Activated B cell treated with CpG ODN at 0.5 μM for 24 hours (primary cell): Measurements from ENCODE around the gene ECSIT. TPM values are rescaled to one million over a fixed set of nuclear protein-coding genes. Genes with fewer than 3 reads are reported as not detected.

Experiments used
- ATAC-seq: fragments of 200-7000 bp; cut with Tn5 transposase; one replicate; pipeline ENCODE4 v1.10.0; 2021; ENCODE audit warnings: low read depth, mild to moderate bottlenecking, moderate library complexity
- CTCF ChIA-PET: fragments of 350-600 bp; sonication (Branson Sonifier 250); formaldehyde crosslinking; loops from one replicate; lab custom pipeline; 2021; ENCODE audit warnings: antibody characterized with exemption; lab: Charles Lee
- POLR2A ChIA-PET: fragments of 350-600 bp; sonication (Branson Sonifier 250); formaldehyde crosslinking; loops from one replicate; lab custom pipeline; 2021; ENCODE audit warnings: antibody characterized with exemption; lab: Charles Lee
- DNase-seq: peaks from one replicate; pipeline ENCODE4 v3.0.0; 2022
- H3K27ac Mint-ChIP-seq: one replicate; pipeline ENCODE4 v1.8.0; 2020; ENCODE audit warnings: mixed read lengths
- H3K27me3 Mint-ChIP-seq: one replicate; pipeline ENCODE4 v1.8.0; 2021; ENCODE audit warnings: mixed read lengths
- H3K36me3 Mint-ChIP-seq: one replicate; pipeline ENCODE4 v1.8.0; 2021; ENCODE audit warnings: low read depth, mixed read lengths
- H3K4me1 Mint-ChIP-seq: one replicate; pipeline ENCODE4 v1.8.0; 2021; ENCODE audit warnings: mixed read lengths
- H3K4me3 Mint-ChIP-seq: one replicate; pipeline ENCODE4 v1.8.0; 2020; ENCODE audit warnings: mild to moderate bottlenecking, mixed read lengths
- H3K9me3 Mint-ChIP-seq: one replicate; pipeline ENCODE4 v1.8.0; 2020; ENCODE audit warnings: mixed read lengths
- intact Hi-C: fragments of 100-400 bp; cut with micrococcal nuclease; formaldehyde crosslinking; loops from one replicate; pipeline ENCODE4 v1.15.1; 2024
- total RNA-seq: library from RNA; stranded (reverse); gene quantifications from 2 replicates; pipeline ENCODE4 v1.2.3, GENCODE V29; 2022
- TF ChIP-seq, protein P1 (sequence below): fragments of 200-600 bp; IDR thresholded peaks from one replicate; pipeline ENCODE4 v1.8.0; 2022; ENCODE audit warnings: antibody characterized with exemption, mild to moderate bottlenecking

Gene ECSIT
- total RNA-seq, 1 donor from 2014 or later = 54.2 TPM

DNA sequence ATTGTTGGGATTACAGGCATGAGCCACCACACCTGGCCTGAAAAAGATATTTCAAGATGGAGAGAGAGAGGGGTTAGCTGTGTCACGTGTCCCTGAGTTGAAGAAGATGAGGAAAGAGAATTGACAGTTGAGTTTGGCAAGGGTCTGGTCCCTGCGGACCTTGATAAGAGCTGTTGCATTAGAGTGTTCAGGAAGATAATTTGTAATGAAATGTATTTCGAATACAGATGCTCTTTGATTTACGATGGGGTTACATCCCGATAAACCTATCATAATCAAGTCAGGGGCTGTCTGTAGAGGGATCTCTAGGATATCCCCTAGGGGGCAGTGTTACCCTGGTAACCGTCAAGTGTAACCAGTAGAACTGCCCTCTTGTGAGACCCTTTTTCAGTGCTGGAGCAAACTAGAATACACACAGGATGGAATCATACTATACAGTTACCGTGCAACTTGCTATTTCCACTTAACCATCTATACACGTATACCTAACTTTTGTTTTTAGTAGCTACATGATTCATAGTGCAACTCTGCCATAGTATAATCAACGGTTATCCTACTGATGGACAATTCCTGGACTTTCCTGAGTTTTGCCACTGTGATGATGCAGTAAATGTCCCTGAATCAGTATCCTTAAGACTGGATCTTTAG lies 31.6 kb upstream of the ECSIT start:
- CTCF ChIA-PET = interaction anchor here (0.8 to 4.1 kb wide), 10 partner anchors 14 to 180 kb away, joined by 3 to 70 read pairs (median 3); no protein-coding TSS in a partner anchor
- Mint-ChIP-seq H3K36me3 (peaks cover 15% of the 10 kb centered on the region), H3K27ac (peak overlapping the region; percentile 84), H3K4me1 (peaks cover 78% of the 10 kb centered on the region), H3K4me3 (peak overlapping the region; percentile 78), H3K27me3 (no peaks in the 10 kb centered on the region), H3K9me3 (no peaks in the 10 kb centered on the region)
- TF ChIP-seq, protein P1, sequence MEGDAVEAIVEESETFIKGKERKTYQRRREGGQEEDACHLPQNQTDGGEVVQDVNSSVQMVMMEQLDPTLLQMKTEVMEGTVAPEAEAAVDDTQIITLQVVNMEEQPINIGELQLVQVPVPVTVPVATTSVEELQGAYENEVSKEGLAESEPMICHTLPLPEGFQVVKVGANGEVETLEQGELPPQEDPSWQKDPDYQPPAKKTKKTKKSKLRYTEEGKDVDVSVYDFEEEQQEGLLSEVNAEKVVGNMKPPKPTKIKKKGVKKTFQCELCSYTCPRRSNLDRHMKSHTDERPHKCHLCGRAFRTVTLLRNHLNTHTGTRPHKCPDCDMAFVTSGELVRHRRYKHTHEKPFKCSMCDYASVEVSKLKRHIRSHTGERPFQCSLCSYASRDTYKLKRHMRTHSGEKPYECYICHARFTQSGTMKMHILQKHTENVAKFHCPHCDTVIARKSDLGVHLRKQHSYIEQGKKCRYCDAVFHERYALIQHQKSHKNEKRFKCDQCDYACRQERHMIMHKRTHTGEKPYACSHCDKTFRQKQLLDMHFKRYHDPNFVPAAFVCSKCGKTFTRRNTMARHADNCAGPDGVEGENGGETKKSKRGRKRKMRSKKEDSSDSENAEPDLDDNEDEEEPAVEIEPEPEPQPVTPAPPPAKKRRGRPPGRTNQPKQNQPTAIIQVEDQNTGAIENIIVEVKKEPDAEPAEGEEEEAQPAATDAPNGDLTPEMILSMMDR = no peak
- POLR2A ChIA-PET = interaction anchor here (0.5 to 4.1 kb wide), 9 partner anchors 8 to 822 kb away, joined by 3 to 81 read pairs (median 5); partner anchors contain the start of genes ACP5, ECSIT, SWSAP1 and ZNF627
- no peak for DNase-seq
- peak; percentile 47 for ATAC-seq
- intact Hi-C loops = loop anchor here (1.0 kb wide), 5 partner anchors 8 to 254 kb away; partner anchors contain the start of genes ECSIT and ZNF440

DNA sequence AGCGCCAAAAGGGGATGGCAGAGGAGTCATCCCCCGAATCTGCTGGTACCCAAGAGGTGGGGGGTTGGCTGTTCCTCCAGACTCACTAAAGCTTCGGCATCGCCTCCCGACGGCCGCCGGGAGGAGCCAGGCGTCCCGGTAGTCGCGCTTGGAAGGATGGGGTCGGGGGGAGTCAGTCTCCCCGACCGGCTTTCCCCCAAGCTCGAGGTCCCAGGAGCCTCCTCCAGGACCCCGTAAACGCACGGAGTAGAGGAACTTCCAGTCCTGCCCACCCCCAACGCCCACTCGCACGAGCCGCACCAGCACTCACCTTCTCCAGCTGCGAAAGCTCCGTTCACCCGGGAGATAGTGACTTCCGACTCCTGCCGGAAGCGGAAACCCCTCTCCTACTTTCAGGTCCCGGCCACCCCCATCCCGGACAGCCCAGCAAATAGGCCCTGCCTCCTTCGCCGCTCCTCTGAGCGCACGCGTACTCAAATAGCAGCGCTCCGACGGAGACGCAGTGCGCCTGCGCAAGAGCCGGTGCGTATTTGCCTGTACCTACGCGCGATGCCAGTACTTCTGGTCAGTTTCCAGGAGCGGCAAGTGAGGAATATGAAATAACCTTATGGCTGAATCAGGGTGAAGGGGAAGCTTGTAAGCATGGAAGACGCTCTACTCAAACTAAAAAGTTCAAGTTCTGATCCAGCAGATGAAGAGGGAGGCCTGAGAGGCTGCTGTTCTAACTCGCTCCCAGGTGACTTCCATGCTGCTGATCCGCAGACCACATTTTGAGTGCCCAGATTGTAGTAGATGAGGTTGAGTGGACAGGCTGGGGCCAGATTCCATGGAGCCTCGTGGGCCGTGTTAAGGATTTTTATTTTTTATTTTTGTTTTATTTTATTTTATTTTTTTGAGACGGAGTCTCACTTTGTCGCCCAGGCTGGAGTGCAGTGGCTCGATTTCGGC lies 30.2 kb upstream of the ECSIT start, which contains the start of gene ELOF1:
TSS of gene ELOF1 (minus strand) at position 350 of the 948 bp plus-strand sequence. CDS start 4,883 bp downstream, outside the sequence.
- H3K36me3 Mint-ChIP-seq = peaks cover 22% of the 10 kb centered on the region
- H3K4me3 Mint-ChIP-seq = peak within 1 kb of the TSS; percentile 98
- ChIA-PET POLR2A (interaction anchor here (0.6 to 4.1 kb wide), 19 partner anchors 9 to 299 kb away, joined by 3 to 81 read pairs (median 5); partner anchors contain the start of genes ECSIT, SWSAP1, ZNF627 and ZNF653), CTCF (interaction anchor here (1.1 to 4.1 kb wide), 5 partner anchors 23 to 184 kb away, joined by 3 to 70 read pairs (median 8); no protein-coding TSS in a partner anchor)
- no peaks in the 10 kb centered on the region for H3K9me3 Mint-ChIP-seq
- peak; percentile 86 for ATAC-seq
- DNase-seq = peak; percentile 88
- H3K27ac Mint-ChIP-seq = peak within 1 kb of the TSS; percentile 93
- H3K4me1 Mint-ChIP-seq = peaks cover 72% of the 10 kb centered on the region
- H3K27me3 Mint-ChIP-seq = no peaks in the 10 kb centered on the region
- TF ChIP-seq, protein P1 = no peak
- intact Hi-C loops = loop anchor here (1.0 kb wide), 2 partner anchors 23 to 54 kb away; partner anchors contain the start of gene ZNF653

DNA sequence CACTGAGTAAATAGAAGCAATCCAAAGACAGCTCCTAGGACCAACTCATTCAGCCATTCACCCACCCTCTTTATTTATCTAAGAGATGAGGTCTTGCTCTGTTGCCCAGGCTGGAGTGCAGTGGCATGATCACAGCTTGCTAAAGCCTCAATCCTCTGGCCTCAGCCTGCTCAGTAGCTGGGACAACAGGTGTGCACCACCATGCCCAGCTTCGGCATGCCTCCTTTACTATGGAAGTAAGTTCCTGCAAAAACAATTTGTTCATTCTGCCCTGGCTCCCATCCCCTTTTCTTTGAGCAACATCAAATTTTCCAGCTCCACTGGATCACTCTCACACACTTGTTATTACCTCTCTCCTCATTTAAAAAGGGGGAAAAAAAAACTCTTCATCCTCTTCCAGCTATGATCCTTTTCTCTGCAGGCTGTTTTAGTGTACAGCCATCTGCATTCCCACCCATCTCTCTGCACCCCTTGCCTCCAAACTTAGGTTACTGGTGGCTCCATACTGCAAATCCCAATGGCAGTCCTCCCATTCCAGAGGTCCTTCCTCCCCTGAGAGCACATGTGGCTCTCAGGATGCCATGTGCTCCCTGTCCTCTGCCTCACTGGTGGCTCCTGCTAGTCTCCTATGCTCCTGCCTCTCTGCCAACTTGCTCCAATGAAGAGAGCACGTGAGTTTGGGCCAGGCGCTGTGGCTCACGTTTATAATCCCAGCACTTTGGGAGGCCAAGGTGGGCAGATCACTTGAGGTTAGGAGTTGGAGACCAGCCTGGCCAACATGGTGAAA lies 27.9 kb upstream of the ECSIT start:
- Mint-ChIP-seq H3K4me1 (peaks cover 71% of the 10 kb centered on the region), H3K27ac (peak overlapping the region; percentile 51), H3K4me3 (peak overlapping the region; percentile 11), H3K27me3 (no peaks in the 10 kb centered on the region), H3K9me3 (no peaks in the 10 kb centered on the region), H3K36me3 (peaks cover 41% of the 10 kb centered on the region)
- TF ChIP-seq, protein P1 = no peak
- ATAC-seq (no peak), DNase-seq (no peak)
- POLR2A ChIA-PET = interaction anchor here (0.6 to 4.1 kb wide), 6 partner anchors 12 to 720 kb away, joined by 3 to 81 read pairs (median 4); no protein-coding TSS in a partner anchor
- intact Hi-C loops = no loop called here
- CTCF ChIA-PET = interaction anchor here (4.1 kb wide), 1 partner anchor 28 kb away, joined by 70 read pairs; no protein-coding TSS in a partner anchor

DNA sequence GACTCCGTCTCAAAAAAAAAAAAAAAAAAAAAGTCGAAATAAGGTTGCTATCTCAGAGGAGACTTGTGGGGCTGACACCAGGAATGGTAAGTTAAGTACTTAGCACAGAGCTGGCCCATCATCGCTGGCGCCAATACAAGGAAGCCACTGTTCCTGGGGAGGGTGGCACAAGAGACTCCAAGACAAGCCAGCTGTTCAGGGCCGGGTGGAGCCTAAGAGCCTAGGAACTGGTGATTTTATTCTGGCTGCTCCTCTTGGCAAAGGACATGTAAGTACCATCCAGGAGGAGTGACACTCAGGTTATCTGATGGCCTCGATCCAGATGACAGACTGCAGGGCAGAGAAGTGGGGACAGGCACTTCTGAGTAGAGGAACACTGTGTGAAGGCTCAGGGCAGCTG lies 26.3 kb upstream of the ECSIT start:
- TF ChIP-seq, protein P1 = no peak
- ChIA-PET CTCF (no interaction called here), POLR2A (interaction anchor here (0.6 to 1.0 kb wide), 5 partner anchors 26 to 1165 kb away, joined by 4 to 7 read pairs (median 5); partner anchors contain the start of gene ECSIT)
- Mint-ChIP-seq H3K27ac (peak overlapping the region; percentile 5), H3K9me3 (no peaks in the 10 kb centered on the region), H3K27me3 (no peaks in the 10 kb centered on the region), H3K36me3 (peaks cover 44% of the 10 kb centered on the region), H3K4me1 (peaks cover 64% of the 10 kb centered on the region), H3K4me3 (no peak overlapping the region)
- no peak for ATAC-seq
- intact Hi-C loops = no loop called here
- DNase-seq = no peak
